MM.1S (cell line): Measurements from ENCODE around the gene SART3.

Experiments used
- DNase-seq: peaks from one replicate; pipeline ENCODE4 v3.0.0-alpha.2; 2015
- H2AFZ ChIP-seq: fragments of 300-600 bp; sonication (generic); 2 replicates; pipeline ENCODE4 v1.6.0; 2016; ENCODE audit warnings: antibody characterized with exemption, low read length
- H3F3A ChIP-seq: fragments of 300-600 bp; sonication (generic); 2 replicates; pipeline ENCODE4 v1.6.1; 2016; ENCODE audit warnings: mild to moderate bottlenecking, antibody characterized with exemption, low read length, moderate library complexity, mixed read lengths; ENCODE audit not compliant: insufficient read depth
- H3K27ac ChIP-seq: fragments of 300-600 bp; sonication (generic); 2 replicates; pipeline ENCODE4 v1.5.1; 2016; ENCODE audit warnings: mild to moderate bottlenecking, low read length
- H3K27me3 ChIP-seq: fragments of 300-600 bp; sonication (generic); replicated peaks from 2 replicates; pipeline ENCODE4 v1.6.0; 2016; ENCODE audit warnings: low read length; ENCODE audit not compliant: insufficient read depth
- H3K36me3 ChIP-seq: fragments of 300-600 bp; sonication (generic); replicated peaks from 2 replicates; pipeline ENCODE4 v1.6.1; 2016; ENCODE audit warnings: mild to moderate bottlenecking, low read length, mixed read lengths; ENCODE audit not compliant: insufficient read depth
- H3K4me1 ChIP-seq: fragments of 300-600 bp; sonication (generic); 2 replicates; pipeline ENCODE4 v1.6.1; 2016; ENCODE audit warnings: low read length, mixed read lengths
- H3K4me2 ChIP-seq: fragments of 300-600 bp; sonication (generic); 2 replicates; pipeline ENCODE4 v1.6.0; 2016; ENCODE audit warnings: low read depth, low read length
- H3K4me3 ChIP-seq: fragments of 300-600 bp; sonication (generic); 2 replicates; pipeline ENCODE4 v1.5.1; 2016; ENCODE audit warnings: low read length, mixed read lengths
- H3K79me2 ChIP-seq: fragments of 300-600 bp; sonication (generic); 2 replicates; pipeline ENCODE4 v1.6.1; 2016; ENCODE audit warnings: mixed run types, low read length, mixed read lengths
- H3K9ac ChIP-seq: fragments of 300-600 bp; sonication (generic); 2 replicates; pipeline ENCODE4 v1.6.1; 2016; ENCODE audit warnings: low read length, mixed read lengths
- H3K9me2 ChIP-seq: fragments of 300-600 bp; sonication (generic); replicated peaks from 2 replicates; pipeline ENCODE4 v1.6.1; 2016; ENCODE audit warnings: mild to moderate bottlenecking, low read length, mixed read lengths; ENCODE audit not compliant: insufficient read depth
- H3K9me3 ChIP-seq: fragments of 300-600 bp; sonication (generic); replicated peaks from 2 replicates; pipeline ENCODE4 v1.6.1; 2016; ENCODE audit warnings: mild to moderate bottlenecking, low read length, mixed read lengths; ENCODE audit not compliant: insufficient read depth
- H4K20me1 ChIP-seq: fragments of 300-600 bp; sonication (generic); 2 replicates; pipeline ENCODE4 v1.6.1; 2016; ENCODE audit warnings: mild to moderate bottlenecking, low read length, moderate library complexity, mixed read lengths; ENCODE audit not compliant: insufficient read depth
- EZH2 ChIP-seq: fragments of 300-600 bp; sonication (generic); optimal IDR thresholded peaks from 2 replicates; pipeline ENCODE3; 2017; ENCODE audit warnings: low read depth, mild to moderate bottlenecking, antibody characterized with exemption, low read length, mixed read lengths
- EZH2phosphoT487 ChIP-seq: fragments of 300-600 bp; sonication (generic); IDR thresholded peaks from 2 replicates; pipeline ENCODE4 v1.6.1; 2018; ENCODE audit warnings: antibody characterized with exemption, low read length
- TF ChIP-seq, protein P1 (sequence below): fragments of 300-600 bp; sonication (generic); IDR thresholded peaks from 2 replicates; pipeline ENCODE4 v1.5.1; 2016; ENCODE audit warnings: antibody characterized with exemption, low read length, mixed read lengths

SART3 gene

DNA sequence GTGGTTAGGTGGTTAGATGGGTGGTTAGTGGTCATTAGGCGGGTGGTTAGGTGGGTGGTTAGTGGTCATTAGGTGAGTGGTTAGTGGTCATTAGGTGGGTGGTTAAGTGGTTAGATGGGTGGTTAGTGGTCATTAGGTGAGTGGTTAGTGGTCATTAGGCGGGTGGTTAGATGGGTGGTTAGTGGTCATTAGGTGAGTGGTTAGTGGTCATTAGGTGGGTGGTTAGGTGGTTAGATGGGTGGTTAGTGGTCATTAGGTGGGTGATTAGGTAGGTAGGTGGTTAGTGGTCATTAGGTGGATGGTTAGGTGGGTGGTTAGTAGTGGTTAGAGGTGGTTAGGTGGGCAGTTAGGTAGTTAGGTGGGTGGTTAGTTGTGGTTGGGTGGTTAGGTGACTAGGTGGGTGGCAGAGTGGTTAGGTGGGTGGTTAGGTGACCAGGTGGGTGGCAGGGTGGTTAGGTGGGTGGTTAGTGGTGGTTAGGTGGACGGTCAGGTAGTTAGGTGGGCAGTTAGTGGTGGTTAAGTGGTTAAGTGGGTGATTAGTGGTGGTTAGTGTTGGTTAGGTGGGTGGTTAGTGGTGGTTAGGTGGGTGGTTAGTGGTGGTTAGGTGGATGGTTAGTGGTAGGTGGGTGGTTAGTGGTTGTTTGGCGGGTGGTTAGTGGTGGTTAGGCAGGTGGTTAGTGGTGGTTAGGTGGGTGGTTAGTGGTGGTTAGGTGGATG is 44.9 kb upstream of the SART3 start:
- Histone ChIP-seq H4K20me1 (no peaks in the 10 kb centered on the region), H2AFZ (no peak overlapping the region), H3K4me2 (no peak overlapping the region), H3F3A (0 out of 2 replicates have a peak, but pooled peaks cover 4% of the 10 kb centered on the region), H3K79me2 (no peaks in the 10 kb centered on the region), H3K27ac (no peak overlapping the region), H3K9me3 (no peaks in the 10 kb centered on the region), H3K4me3 (no peak overlapping the region), H3K27me3 (no peaks in the 10 kb centered on the region), H3K36me3 (no peaks in the 10 kb centered on the region), H3K9ac (no peak overlapping the region), H3K9me2 (no peaks in the 10 kb centered on the region), H3K4me1 (no peaks in the 10 kb centered on the region)
- no peak for DNase-seq
- TF ChIP-seq, protein P1, sequence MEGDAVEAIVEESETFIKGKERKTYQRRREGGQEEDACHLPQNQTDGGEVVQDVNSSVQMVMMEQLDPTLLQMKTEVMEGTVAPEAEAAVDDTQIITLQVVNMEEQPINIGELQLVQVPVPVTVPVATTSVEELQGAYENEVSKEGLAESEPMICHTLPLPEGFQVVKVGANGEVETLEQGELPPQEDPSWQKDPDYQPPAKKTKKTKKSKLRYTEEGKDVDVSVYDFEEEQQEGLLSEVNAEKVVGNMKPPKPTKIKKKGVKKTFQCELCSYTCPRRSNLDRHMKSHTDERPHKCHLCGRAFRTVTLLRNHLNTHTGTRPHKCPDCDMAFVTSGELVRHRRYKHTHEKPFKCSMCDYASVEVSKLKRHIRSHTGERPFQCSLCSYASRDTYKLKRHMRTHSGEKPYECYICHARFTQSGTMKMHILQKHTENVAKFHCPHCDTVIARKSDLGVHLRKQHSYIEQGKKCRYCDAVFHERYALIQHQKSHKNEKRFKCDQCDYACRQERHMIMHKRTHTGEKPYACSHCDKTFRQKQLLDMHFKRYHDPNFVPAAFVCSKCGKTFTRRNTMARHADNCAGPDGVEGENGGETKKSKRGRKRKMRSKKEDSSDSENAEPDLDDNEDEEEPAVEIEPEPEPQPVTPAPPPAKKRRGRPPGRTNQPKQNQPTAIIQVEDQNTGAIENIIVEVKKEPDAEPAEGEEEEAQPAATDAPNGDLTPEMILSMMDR = no peak
- TF ChIP-seq EZH2phosphoT487 (no peak), EZH2 (no peak)

DNA sequence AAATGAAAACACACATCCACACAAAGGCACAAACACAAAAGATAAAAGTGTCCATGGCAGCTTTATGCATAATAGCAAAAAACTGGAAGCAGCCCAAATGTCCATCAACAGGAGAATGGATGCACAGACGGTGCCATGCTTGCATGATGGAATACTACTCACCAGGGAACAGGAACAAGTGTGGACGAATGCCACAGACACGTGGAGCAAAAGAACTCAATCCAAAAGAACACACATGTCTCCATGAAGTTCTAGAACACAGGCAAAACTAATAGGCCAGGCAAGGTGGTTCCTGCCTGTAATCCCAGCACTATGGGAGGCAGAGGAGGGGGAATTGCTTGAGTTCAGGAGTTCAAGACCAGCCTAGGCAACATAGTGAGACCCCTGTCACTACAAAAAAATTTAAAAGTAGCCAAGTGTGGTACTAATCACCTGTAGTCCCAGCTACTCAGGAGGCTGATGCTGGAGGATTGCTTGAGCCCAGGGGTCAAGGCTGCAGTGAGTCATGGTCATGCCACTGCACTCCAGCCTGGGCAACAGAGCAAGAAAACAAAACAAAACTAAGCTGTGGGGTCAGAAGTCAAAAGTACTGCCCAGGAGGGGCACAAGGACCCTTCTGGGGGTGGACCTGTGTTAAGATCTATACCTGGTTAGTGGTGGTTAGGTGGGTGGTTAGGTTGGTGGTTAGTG is 44.2 kb upstream of the SART3 start:
- no peaks in the 10 kb centered on the region for H3K9me2 ChIP-seq
- no peaks in the 10 kb centered on the region for H4K20me1 ChIP-seq
- H3K79me2 ChIP-seq = no peaks in the 10 kb centered on the region
- H3K4me1 ChIP-seq = no peaks in the 10 kb centered on the region
- H2AFZ ChIP-seq = no peak overlapping the region
- H3F3A ChIP-seq = 0 out of 2 replicates have a peak, but pooled peaks cover 4% of the 10 kb centered on the region
- H3K4me3 ChIP-seq = no peak overlapping the region
- no peaks in the 10 kb centered on the region for H3K9me3 ChIP-seq
- TF ChIP-seq EZH2phosphoT487 = no peak
- TF ChIP-seq, protein P1 = no peak
- no peak for TF ChIP-seq EZH2
- no peak overlapping the region for H3K27ac ChIP-seq
- no peaks in the 10 kb centered on the region for H3K27me3 ChIP-seq
- no peak for DNase-seq
- H3K9ac ChIP-seq = no peak overlapping the region
- no peaks in the 10 kb centered on the region for H3K36me3 ChIP-seq
- no peak overlapping the region for H3K4me2 ChIP-seq

DNA sequence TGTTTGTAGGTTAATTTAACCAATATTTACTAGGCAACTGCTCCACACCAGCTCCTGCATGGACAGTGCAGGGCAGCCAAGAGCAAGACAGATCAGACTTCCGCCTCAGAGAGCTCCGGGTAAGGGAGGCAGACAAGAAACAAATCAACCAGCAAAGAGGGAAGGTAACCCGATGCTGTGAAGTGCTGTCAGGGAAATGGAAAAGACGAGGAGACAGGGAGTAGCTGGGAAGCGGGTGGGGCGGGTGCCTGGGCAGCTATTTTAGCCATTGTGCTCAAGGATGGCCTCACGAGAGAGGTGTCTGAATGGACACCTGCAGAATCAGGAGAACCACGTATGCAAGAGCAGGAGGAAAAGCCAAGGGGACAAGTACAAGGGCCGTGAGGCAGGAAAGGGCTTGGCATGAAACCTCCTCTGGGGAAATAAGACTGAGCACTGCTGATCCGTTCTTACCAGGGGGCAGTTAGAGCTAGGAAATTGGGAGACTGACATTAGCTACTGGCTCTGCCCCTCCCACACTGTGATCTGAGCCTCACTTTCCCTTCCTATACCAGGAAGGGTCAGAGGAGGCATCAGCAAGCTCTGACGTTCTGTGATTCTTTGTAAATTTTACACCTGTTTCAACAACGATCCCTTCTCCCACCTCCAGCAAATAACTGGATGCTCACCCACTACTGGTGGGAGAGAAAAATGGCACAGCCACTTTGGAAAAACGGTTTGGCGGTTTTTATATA is 43.4 kb upstream of the SART3 start:
- Histone ChIP-seq H3K4me2 (no peak overlapping the region), H3F3A (0 out of 2 replicates have a peak, but pooled peaks cover 4% of the 10 kb centered on the region), H3K9me3 (no peaks in the 10 kb centered on the region), H2AFZ (no peak overlapping the region), H3K4me3 (no peak overlapping the region), H3K4me1 (no peaks in the 10 kb centered on the region), H3K27ac (no peak overlapping the region), H3K79me2 (no peaks in the 10 kb centered on the region), H3K36me3 (no peaks in the 10 kb centered on the region), H3K9me2 (no peaks in the 10 kb centered on the region), H3K27me3 (no peaks in the 10 kb centered on the region), H3K9ac (no peak overlapping the region), H4K20me1 (no peaks in the 10 kb centered on the region)
- no peak for DNase-seq
- TF ChIP-seq, protein P1 = no peak
